ENCODE results near the gene LY9.
"Not testable (repeated sequence)": the region's sequence is repeated elsewhere in the genome, so short reads cannot be mapped to it uniquely, and the experiment has no call there.

DNA sequence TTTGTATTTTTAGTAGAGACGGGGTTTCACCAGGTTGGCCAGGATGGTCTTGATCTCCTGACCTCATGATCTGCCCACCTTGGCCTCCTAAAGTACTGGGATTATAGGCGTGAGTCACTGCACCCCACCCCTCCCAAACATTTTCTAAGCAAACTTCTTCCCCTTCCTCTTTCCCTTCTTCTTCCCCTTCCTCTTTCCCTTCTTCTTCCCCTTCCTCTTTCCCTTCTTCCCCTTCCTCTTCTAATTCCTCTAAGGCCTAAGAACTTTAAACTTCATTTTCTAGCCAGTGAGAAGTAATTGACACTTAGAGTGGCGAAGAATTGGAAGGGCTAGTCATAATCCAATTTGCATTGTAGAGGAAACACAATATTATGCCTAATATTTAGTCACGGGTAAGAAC, 79.6 kb downstream of the LY9 start:
- not testable (repeated sequence) for TF ChIP-seq RFX3 (CRISPR knock-in tag; IDR thresholded peaks at IDR 0.05); JUND (CRISPR knock-in tag; IDR thresholded peaks at IDR 0.05); MED1 (CRISPR knock-in tag; IDR thresholded peaks at IDR 0.05); SMARCE1 (IDR thresholded peaks at IDR 0.05; ENCODE audit: borderline replicate concordance)

All from HepG2 (cell line).